ENCODE data around the gene ZNF358.
A peak's percentile ranks its signal among the peaks of the same experiment; 100 is the strongest.
"Not testable (repeated sequence)": the region's sequence is repeated elsewhere in the genome, so short reads cannot be mapped to it uniquely, and the experiment has no call there.

The ZNF358 gene

DNA sequence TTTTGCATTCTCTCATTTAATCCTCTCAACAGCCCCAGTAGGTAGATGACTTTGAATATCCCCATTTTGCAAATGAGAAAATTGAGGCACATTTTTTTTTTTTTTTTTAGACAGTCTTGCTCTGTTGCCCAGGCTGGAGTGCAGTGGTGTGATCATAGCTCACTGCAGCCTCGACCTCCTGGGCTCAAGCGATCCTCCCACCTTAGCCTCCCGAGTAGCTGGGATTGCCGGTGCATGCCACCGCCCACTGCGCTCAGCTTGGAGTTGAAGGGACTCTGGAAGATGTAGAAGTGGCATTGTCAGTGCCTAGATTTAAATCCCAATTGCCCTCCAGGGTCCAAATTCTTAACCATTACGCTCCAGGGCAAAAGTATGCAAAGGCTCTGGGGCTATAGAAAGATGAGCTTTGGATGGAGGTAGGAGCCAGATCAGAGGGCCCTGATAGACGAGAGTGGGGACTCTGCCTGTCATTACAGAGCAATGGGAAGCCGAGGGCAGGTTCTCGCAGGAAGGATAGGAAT is 5.7 kb downstream of the ZNF358 start:
- no peak for DNase-seq

DNA sequence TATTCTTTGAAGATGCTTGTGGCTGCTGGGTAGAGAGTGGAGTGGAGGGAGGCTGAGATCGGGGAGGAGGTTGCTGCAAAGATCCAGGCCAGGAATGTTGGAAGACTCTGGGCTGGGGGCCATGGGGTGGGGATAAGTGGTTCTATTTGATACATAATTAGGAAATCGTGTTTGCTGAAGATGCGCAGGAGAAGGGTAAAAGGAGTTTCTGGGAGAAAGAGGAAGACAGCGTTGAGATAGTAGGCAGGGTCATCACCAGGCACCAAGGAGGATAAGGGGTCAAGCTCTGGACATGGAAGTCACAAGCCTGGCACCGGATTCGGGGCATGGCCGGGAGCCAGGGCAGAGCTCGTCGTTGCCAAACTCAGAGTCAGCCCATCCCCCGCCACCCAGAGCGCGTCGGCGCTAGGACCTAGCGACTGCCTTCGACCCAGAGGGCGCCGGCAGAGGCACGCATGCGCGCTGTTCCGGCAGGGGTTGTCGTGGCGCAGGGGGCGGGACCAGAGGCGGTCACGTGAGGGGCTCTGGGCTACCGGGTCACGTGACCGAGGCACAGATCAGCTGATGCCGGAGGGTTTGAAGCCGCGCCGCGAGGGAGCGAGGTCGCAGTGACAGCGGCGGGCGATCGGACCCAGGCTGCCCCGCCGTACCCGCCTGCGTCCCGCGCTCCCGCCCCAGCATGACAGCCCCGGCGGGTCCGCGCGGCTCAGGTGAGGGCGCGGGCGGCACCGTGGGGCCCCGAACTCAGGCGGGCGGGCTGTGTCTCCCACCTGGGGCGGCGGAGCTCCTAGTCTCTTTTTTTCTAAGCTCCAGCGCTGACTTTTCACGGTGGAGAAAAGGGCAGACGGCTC is 6.4 kb downstream of the ZNF358 start, which contains the start of gene MCOLN1:
Gene MCOLN1, plus strand, starts transcription at position 553 of the 851 bp plus-strand sequence. Its CDS starts 127 bp downstream, at position 680.
- DNase-seq, result peak; percentile 95

DNA sequence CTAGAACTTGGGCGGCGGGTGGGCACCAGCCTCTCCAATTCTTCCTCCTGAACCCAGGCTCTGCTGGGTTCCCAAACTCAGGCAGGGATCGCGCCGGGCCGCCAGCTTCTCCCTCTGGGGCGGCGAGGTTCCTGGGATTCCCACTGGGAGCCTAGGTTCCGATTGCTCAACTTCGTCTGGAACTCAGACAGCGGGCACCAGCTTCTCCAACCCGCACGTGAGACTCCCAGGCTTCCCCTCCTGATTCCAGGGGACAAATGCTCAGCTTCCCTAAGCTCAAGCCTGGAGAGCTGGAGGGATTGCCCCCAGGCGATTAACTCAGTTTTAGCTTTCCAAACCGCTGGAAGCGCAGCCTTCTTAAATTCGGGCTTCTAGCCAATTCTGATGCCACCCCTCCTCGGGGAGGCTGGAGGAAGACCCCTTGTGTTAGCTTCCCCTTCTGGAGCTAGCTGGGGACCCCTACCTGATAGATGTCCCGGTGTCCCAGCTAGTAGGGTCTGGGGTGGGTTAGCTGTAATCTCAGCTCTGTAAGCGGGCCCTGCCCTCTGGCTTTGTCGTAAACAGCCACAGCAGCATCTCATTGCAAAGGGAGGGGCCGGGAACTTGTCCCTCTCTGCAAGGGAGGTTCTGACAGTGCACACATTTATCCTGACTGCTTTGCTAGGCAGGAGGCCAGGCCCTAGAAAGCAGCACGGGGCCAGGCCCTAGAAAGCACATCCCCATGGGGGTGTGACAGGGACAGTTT is 7.2 kb downstream of the ZNF358 start:
- DNase-seq, result no peak

DNA sequence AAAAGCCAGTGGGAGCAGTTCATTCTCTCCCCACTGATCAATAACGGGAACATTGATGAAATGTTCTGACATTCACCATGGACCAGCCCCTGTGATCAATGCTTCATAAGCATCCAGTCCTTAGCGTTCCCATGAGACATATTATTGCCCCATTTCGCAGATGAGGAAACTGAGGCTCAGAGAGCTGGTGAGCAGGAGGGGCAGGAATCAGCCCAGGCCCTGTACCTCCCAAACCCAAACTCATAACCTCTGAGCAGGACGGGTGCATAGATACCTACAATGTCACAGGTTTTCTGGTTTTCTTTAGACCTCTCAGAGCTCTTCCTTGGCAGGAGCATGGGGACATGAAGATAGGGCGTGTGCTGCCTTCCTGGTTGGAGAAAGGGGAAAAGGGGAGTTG is 8.6 kb downstream of the ZNF358 start:
- no peak for DNase-seq

DNA sequence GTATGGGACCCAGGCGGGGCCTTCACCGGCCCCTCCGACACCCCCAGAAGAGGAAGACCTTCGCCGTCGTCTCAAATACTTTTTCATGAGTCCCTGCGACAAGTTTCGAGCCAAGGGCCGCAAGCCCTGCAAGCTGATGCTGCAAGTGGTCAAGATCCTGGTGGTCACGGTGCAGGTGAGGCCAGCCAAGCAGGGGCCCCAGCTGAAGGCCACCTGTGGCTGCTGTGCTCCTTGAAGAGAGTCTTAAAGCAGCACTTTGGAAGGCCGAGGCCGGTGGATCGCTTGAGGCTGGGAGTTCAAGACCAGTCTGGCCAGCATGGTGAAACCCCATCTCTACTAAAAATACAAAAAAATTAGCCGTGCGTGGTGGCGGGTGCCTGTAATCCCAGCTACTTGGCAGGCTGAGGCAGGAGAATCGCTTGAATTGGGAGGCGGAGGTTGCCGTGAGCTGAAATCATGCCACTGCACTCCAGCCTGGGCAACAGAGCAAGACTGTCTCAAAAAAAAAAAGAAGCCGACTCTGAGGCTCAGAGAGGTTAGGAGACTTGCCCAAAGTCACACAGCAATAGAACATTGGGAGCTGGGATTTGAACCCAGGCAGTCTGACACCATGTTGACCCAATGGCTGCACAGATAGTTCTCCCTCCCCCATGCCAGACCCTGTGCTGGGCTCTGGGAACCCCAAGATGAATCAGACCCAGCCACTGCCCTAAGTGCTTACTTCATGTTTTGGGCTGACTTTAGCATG is 9.3 kb downstream of the ZNF358 start:
- no peak for DNase-seq

DNA sequence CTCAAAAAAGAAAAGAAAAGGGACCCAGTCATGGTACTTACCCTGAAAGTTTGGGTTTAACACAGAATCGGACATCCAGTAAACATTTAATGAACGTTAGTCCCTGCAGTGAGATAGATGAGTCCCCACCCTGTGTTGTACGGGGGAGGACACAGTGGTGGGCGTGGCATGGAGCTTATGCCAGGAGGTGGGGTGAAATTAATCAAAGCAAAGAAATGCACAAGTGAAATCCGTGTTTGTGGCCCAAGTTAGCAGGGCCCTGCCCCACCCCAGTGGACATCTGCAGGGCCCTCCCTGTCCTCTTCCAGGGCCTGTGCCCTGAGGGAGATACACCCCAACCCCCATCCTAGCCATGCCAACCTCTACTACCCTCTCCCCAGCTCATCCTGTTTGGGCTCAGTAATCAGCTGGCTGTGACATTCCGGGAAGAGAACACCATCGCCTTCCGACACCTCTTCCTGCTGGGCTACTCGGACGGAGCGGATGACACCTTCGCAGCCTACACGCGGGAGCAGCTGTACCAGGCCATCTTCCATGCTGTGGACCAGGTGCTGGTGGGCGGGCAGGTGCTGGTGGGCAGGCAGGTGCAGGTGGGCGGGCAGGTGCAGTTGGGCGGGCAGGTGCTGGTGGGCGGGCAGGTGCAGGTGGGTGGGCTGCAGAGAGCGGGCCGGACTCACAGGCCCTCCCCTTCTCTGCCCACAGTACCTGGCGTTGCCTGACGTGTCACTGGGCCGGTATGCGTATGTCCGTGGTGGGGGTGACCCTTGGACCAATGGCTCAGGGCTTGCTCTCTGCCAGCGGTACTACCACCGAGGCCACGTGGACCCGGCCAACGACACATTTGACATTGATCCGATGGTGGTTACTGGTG is 10.4 kb downstream of the ZNF358 start:
- DNase-seq, result no peak

DNA sequence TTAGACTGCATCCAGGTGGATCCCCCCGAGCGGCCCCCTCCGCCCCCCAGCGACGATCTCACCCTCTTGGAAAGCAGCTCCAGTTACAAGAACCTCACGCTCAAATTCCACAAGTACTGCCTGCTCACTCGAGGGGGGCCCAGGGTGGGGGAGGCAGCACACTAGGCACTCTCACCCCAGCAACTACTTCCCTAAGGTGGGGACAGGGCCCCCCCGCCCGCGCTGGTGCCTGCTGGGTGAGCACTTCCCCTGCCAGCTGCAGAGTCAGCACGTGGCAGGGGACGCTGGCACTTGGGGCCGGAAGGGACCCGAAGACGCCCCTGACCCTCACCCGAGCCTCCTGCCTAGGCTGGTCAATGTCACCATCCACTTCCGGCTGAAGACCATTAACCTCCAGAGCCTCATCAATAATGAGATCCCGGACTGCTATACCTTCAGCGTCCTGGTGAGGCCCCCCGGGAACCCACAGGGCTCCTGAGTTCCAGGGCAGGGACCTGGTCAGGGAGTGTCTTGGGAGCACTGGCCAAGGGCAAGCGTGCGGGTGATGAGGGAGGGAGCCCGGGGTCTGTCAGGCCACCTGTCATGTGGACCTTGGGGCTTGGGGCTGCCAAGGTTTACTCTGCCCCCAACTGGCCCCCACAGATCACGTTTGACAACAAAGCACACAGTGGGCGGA is 11.8 kb downstream of the ZNF358 start:
- no peak for DNase-seq

DNA sequence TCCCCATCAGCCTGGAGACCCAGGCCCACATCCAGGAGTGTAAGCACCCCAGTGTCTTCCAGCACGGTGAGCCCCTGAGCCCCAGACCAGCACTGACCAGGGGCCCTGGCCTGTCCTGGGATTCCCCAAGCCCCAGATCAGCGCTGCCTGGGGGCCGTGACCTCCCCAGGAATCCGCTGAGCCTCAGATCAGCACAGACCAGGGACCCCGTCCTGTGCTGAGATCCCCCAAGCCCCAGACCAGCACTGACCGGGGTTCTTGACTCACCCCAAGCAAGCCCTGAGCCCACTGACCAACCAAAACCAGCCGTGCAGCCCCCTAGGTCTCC is 12.3 kb downstream of the ZNF358 start:
- DNase-seq, result no peak

DNA sequence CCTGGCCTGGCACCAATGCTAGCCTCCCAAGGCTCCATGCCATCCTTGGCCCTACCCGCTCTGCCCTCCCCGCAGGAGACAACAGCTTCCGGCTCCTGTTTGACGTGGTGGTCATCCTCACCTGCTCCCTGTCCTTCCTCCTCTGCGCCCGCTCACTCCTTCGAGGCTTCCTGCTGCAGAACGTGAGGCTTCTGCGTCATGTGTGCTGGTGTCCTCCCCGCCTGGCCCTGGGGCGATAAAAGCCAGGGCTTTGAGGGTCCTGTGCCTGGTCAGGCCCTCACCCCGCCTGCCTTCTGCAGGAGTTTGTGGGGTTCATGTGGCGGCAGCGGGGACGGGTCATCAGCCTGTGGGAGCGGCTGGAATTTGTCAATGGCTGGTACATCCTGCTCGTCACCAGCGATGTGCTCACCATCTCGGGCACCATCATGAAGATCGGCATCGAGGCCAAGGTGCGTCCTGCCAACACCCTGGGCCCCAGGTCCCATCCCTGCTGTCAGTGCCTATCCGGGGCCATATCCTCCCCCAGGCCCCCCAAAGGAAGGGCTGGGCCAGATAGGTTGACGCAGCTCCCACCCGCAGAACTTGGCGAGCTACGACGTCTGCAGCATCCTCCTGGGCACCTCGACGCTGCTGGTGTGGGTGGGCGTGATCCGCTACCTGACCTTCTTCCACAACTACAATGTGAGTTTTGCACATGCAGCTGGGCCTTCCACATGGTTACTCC is 12.8 kb downstream of the ZNF358 start:
- no peak for DNase-seq

DNA sequence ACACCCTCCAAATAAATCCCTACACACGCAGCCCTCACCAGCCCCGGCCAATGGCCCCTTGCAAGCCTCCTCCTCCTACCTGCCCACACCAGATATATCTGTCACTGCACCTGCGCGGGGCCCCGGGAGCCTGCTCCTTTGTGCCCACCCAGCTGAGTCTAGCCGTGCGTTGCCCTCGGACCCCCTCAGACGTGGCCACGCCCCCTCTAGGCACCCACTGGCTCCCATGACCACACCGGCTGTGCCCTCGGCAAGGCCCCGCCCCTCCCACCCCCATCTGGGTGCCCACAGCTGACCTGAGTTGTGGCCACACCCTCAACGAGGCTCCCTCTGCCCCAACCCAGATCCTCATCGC is 13.3 kb downstream of the ZNF358 start:
- DNase-seq, result no peak

DNA sequence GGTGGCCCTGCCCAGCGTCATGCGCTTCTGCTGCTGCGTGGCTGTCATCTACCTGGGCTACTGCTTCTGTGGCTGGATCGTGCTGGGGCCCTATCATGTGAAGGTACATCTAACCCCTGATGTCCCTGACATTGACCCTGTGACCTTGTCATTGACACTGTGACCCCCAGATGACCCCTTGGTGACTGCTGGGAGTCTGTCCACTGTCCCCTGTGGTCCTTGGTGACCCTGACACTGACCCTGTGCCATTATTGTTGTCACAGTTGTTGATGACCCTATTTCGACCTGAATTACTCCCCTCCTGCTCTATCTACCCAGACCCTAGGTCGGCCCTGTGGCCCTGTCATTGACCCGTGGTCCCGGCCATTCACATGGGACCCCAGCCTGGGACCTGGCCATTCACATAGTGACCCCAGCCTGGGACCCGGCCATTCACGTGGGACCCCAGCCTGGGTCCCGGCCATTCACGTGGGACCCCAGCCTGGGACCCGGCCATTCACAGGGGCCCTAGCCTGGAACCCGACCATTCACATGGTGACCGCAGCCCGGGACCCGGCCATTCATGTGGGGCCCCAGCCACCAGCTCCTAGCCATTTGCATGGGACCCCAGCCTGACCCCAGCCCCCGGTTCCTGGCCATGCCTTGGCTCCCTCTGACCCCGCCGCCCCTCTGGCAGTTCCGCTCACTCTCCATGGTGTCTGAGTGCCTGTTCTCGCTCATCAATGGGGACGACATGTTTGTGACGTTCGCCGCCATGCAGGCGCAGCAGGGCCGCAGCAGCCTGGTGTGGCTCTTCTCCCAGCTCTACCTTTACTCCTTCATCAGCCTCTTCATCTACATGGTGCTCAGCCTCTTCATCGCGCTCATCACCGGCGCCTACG is 13.9 kb downstream of the ZNF358 start:
- DNase-seq, result no peak

DNA sequence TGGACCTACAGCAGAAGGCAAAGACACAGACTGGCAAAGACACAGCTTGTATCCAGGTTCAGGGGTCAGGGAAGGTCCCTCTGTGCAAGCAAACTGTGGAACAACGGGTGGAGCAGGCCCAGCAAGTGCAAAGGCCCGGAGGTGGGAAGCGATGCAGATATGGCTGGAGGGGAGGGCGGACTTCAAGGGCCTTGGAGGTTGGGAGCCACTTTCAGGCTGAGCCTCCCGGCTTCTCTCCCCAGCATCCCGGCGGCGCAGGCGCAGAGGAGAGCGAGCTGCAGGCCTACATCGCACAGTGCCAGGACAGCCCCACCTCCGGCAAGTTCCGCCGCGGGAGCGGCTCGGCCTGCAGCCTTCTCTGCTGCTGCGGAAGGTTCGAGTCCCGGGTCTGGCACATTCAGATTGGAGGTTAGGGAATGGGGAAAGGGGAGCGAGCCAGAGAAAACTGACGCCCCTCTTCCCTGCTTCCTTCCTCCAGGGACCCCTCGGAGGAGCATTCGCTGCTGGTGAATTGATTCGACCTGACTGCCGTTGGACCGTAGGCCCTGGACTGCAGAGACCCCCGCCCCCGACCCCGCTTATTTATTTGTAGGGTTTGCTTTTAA is 17.5 kb downstream of the ZNF358 start:
- DNase-seq, result no peak

DNA sequence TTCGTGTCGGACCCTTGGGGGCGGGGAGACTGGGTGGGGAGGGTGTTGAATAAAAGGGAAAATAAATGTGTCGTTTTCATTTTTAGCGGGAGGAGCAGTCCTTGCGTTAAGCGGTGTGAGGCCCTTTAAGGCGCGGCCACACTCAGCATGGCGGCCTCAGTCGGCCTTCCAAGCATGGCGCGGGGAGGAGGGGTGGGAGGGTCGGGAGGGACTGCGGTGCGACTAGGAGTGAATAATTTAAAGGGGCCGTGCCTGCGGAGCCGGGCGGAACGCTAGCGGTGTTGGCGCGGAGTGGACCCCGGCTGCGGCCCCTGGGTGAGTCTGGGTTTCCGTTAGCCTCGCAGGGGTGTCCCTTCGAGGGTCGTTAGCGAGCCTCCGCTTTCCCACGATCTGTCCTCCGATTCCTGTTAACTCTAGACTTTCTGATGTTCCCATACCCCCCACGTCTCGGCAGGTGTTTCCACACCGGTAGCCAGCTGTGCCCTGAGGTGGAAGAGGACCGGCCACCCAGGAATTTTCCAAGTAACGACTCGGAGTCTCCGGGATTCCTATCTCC is 18.1 kb downstream of the ZNF358 start:
- DNase-seq, result peak; percentile 74

DNA sequence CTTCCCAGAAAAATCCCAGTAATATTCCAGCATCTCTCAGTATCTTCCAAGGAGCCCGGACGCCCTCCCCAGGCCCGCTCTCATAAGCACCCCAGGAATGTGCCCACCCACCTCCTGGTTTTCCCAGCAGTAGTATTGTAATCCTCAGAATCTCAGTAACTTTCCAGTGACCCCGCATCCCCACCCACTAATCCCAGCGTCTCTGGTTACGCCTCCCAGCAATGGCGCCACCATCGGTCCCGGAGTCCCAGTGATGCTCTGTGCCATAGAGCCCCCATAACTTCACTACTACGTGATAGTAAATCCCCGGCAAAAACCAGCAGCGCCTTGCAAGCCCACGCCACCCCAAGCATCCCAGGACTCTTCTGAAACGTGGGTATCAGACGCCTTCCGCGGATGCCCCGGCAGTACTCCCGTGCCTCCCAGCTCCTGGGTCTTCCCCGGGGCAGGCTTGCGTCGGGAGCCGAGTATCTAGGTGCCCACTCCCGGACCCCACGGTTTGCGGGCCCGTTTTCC is 18.7 kb downstream of the ZNF358 start:
- no peak for DNase-seq

DNA sequence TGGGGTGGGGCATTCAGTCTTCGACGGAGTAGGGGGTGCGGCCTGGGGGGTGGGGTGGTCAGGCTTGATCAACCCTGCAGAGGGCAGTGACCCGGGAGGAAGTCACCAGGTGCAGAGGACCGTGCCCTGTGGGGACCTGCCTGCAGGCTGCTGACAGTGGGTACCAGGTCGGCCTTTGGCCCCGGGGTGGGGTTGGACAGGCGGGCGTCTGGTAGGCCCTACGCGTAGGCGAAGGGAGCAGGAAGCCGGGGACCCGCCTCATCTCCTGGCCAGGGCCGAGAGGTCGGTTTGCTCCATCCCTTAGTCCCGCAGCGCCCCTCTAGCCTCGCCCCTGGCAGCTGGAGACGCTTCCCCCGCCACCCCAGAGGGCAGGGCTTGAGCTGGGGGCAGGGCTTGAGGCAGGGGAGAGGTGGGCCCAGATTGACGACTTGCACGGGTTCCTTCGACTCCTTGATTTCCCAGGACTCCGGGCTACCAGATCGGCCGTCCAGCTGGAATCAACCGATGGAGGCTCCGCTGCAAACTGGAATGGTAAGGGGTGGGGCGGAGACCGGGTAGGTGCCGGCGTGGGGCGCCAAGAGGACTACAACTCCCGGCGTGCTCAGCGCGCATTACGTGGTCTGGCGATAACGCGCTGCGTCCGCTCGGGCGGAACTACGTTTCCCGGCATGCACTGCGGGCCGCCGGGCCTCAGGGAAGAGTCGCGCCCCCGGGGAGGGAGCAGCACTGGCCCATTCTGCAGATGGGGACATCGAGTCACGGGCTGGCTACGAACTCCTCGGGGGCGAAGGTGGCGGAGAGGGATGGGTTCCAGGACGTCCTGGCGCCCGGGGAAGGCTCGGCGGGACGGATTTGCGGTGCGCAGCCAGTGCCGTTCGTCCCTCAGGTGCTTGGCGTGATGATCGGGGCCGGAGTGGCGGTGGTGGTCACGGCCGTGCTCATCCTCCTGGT is 19.4 kb downstream of the ZNF358 start, which contains the start of gene PNPLA6:
Gene PNPLA6, plus strand, starts transcription at position 671 of the 951 bp plus-strand sequence. Its CDS starts 72 bp downstream, at position 743.
- DNase-seq, result peak; percentile 88

DNA sequence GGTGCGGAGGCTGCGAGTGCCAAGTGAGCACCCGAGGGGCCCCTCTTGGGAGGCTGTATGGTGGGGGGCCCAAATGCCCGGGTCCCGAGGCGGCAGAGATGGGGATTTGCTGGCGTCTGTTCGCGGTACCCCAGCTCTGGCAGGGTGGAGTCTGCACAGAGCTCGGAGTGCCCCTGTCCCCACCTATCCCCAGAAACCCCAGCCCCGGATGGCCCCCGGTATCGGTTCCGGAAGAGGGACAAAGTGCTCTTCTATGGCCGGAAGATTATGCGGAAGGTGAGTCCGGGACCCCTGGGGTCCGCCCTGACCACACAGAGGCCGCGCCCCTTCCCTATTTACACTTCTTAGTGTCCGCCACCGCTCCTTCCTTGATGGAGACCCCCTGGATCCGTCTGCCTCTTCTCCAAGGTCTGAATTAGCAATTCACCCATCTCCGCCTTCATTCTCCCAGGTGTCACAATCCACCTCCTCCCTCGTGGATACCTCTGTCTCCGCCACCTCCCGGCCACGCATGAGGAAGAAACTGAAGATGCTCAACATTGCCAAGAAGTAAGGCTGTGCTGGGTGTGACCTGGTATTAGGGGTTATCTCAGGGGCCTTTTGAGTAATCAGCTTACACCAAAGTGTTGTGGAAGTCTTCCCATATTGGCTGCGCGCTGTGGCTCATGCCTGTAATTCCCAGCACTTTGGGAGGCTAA is 20.2 kb downstream of the ZNF358 start:
- DNase-seq, result no peak

DNA sequence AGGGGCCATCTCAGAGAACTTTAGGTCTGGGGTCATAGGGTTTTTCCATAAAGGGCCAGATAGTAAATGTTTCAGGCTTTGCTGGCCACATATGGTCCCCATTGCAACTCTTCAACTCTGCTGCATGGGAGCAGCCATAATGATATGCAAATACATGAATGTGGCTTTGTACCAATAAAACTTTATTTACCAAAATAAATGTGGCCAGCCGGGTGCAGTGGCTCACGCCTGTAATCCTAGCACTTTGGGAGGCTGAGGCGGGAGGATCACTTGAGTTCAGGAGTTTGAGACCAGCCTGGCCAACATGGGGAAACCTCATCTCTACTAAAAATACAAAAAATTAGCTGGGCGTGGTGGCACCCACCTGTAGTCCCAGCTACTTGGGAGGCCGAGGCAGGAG is 23.1 kb downstream of the ZNF358 start:
- DNase-seq, result not testable (repeated sequence)
